NCI-H2029 (cell line): Measurements from ENCODE around the gene MRPS15.
"Not testable (repeated sequence)": the region's sequence is repeated elsewhere in the genome, so short reads cannot be mapped to it uniquely, and the experiment has no call there.

ENCODE experiments used
- DNase-seq: peaks from one replicate; lab custom pipeline; 2025; lab: John Stamatoyannopoulos, UW

MRPS15 gene

DNA sequence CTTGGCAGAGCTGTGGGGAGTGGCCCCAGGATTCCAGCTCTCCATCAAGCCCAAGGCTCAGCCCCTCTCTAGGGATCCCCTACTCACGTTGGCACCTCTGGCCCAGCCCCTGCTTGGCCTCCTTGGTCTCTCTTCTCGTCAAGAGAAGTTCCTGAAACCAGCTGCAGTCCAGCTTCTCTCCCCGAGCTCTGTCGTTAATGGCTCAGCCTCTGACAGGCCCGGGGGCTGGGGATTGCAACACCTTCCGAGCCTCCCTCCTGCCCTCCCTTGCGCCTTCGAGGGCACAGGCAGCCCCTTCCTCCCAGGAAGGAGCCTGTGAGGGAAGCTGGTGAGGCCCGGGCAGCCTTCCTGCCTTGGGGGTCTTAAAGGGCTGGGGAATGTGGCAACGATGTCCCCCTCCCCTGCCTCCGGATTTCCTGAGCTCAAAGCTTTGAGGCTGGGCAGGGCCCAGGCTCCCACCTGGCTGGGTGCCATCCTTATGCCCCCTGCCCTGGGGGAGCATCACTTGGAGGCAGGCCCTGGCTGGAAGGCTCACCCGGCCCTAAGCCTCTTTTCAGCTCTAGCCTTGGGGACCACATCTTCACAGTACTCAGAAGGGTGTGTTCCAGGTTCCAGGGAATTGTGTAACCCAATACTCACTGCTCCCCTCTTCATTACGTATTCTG lies 18.7 kb upstream of the MRPS15 start, which contains the start of gene CSF3R:
Gene CSF3R (minus strand): TSS at position 190 of the 665 bp plus-strand sequence. CDS start 3,417 bp downstream, outside the sequence.
- DNase-seq: no peak

DNA sequence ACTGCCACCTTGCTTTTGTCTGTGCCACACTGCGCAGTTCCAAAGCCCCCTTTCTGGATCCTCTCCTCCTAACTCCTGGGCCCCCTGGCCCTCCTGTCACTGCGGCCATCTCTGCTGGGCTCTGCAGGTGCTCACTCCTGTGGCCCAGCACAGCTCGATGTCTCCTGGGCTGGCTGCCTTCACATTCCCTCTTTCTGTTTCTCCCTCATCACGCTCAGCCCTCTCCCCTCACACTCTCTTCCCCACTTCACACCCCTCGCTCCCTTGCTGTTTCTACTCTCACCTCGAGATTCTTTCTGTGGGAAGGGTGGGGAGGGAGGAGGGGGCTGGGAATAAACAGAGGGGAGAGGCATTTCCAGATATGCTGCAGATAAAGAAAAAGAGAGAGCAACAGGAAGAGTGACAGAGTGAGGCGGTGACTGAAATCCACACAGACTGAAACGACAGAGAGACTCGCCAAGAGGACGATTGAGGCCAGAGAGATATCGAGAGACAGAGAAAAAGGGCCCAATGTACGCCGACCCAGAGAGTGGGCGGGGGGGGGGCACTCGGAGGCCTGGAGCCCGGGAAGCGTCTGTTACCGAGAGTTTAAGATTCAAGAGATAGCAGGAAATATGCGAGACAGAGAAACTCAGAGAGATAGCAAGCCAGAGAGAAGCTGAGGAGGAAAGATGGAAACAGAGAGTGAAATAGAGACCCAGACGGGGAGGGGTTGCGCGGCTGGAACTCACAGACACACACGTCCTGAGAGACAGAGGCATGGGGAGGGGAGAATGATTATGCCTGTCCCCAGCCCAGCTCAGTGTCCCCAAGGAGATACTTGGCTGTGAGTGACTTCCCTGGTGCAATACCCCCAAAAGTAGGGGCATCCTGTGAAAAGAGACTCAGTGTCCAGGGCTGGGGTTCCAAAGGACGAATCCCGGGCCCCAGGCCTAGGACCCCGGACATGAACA lies 17.9 kb upstream of the MRPS15 start:
- DNase-seq: no peak

DNA sequence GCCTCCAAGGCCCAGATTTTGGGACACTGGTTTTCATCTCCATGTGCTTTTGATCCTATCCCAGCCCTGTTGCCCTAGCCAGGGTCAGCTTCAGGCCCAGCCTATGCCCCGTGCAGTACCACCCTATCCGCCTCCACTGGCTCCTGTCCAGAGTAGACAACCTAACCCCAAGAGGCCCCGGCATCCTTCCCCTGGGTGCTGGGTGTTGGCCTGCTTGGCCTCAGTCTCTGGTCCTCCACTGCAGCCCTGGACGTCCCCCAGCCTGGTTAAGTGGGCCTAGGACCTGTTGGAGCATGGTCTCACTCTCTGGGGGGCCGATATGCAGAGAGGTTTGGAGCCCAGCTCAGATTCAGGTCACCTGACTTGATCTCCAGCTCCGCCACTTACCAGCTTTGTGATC lies 16.9 kb upstream of the MRPS15 start:
- DNase-seq: no peak

DNA sequence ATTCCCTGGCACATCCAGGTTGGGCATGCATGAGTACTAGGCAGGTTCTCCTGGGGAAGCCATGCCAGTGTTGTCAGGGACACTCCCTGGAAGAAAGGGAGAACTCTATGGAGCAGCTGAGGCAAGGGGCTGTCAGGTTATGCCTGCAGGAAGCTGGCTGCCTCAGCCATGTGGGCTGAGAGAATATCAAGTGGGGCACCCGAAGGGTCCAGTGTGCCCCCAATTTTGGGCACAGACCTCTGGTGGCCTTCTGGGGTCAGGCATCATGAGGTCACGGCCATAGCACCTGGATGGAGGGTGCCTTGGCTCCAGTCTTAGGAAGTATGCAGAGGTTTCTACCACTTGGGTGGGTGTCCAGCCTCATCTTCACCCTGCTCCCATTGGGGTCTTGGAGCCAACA lies 16.0 kb upstream of the MRPS15 start:
- DNase-seq: no peak

DNA sequence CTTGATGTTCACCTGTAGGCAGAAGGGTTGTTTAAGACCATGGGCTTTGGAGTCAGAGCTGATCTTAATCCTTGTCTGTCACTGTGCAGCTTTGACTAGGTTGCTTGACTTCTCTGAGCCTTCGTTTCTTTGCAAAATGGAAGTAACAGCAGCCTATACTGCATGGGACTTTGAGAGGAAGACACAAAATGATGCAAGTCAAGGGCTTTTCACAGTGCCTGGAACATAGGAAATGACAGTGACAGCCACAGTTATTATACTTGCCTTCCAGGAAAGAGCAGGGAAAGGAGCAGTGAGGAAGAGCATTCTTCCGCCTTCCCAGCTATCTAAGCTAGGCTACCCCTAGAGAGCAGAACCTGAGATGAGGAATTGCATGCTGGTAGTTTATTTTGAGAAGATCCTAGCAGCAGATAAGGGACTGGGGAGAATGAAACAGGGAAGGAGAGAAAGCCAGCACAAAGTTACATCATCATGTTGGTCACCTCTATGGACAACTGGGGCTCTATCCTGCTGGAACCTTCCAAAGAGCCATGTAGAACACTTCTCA lies 15.4 kb upstream of the MRPS15 start:
- DNase-seq: no peak

DNA sequence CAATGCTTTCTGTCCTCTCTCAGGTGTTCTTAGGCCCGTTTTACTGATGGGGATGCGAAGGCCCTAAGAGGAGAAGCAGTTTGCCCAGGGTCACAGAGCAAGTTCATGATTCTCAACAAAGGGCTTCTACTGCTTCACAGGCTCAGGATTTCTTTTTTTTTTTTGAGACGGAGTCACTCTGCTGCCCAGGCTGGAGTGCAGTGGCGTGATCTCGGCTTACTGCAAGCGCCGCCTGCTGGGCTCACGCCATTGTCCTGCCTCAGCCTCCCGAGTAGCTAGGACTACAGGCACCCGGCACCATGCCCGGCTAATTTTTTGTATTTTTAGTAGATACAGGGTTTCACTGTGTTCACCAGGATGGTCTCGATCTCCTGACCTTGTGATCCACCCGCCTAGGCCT lies 13.4 kb upstream of the MRPS15 start:
- DNase-seq: not testable (repeated sequence)

DNA sequence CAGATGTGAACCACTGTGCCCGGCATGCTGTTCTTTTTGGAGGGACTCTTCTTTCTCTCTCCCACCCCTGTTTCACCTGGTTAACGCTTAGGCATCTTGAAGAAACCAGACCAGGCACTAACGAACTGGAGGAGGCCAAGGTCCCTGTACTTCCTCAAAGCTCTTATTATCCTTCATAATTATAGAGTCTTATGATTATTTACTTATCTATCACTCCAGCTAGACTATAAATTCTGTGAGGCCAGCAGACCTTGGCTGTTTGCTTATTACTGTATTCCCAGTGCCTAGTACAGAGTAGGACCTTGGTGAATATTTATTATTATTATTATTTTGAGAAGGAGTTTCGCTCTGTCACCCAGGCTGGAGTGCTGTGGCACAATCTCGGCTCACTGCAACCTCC lies 12.8 kb upstream of the MRPS15 start:
- no peak for DNase-seq

DNA sequence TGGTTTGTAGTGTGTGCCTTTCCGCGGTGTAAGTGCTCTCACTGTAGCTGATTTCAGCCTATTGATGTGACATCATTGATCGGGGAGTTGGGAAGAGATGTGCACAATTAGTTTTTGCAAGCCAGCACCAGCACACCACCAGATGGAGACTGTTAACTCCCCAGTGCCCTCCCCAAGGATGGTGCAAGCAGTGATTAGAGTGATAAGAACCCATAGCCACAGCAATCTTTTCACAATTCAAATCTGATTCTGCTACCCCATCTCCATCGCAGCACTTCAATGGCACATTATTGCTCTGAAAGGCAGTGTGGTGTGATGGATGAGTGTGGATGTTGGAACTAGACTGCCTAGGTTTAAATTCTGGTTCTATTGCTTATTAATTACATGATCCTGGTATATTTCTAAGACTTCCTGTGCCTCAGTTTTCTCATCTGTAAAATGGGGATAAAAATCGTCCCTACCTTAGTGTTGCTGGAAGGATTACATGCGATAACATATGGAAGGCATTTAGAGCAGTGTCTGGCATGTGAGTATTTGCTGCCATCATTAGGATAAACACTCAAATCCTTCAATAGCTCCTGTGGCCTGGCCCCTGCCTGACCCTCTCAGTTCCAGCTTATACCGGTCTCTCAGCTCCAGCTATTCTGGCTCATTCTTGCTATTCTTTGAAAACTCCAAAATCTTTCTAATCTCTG lies 11.9 kb upstream of the MRPS15 start:
- DNase-seq: peak; percentile 65

DNA sequence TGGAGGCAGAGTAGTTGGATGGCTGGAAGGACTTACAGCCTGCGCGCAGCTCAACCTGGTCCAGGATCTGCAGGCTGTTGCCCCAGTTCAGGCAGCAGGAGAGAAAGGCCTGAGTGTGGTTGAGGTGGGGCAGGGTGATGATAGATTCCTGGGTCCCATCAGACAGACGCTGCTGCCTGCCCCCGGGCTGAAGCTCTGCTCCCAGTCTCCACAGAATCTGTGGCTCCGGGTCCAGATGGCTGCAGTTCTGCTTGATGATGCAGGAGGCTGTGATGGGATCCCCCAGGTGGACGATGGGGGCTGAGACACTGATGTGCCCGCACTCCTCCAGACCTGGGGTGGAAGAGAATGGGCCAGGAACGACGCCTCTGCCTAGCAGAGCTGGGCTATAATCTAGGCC lies 11.2 kb upstream of the MRPS15 start:
- DNase-seq: no peak

DNA sequence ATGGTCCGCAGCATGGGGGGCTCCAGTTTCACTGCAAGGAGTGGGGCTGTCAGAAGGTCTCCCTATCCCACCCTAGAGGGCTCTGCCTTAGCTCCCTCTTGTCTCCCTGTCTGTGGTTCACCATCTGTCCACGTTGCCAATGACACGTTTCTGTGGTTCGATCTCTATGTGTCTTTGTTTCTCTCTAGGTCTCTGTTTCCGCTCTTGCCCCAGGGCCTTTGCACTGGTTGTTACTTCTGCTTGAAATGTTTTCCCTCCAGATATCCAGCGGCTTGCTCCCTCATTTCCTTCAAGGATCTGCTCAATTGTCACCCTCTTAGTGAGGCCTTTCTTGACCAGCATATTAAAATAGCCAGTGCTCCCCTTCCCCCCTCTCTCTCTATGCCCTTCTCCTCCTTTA lies 8.5 kb upstream of the MRPS15 start:
- no peak for DNase-seq

DNA sequence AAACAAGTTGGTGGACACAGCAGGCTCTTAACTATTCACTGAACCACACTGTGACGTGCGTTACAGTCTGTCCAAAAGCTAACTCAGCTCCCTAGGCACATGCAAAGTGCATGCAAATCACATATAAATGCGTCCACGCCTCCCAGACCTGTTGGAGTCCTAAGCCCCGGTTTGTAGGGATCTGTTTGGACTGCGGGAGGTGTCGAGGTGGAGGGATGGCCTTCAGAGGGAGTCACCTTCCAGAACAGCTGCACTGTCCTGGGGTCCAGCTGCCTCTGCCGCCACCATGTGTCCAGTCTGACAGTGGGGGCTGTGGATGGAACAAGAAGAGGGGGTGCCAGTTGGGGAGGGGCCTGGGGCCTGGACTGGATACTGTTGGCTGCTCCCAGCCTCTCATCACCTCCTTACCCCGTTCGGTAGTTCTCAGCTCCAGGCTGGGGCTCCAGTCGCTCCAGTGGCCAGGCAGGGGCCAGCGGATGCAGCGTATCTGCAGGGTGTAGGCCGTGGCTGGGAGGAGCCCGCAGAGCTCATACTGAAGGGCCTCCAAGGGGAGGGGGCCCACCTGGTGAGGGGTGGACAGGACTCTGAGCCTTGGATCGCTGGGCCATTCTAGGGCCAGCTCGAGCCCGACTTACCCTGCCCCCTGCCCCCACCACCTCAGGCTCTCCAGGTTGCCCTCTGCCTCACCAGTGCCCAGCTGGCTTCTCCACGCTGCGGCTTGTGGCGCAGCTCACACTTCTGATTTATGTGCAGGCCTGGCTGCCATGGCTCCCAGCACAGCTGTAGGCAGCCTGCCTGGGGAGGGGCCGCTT lies 7.9 kb upstream of the MRPS15 start:
- DNase-seq: no peak

DNA sequence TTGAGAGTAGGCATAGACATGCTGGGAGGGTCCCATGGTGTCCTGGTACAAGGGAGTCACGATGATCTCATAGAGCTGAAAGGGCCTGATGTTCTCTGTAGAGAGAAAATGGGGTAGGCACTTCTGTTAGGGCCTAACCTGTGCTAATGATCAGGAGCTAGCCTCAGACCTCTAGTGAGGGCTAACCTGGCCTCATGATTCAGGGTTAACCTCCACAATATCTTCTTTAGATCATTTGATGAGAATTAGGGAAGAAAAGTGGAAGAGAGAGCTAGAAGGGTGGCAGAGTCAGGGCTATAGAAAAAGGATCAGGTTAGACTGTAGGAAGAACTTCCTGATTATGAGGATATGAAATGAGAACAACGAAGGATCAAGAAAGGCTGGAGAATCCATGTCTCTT lies 5.0 kb upstream of the MRPS15 start:
- DNase-seq: no peak

DNA sequence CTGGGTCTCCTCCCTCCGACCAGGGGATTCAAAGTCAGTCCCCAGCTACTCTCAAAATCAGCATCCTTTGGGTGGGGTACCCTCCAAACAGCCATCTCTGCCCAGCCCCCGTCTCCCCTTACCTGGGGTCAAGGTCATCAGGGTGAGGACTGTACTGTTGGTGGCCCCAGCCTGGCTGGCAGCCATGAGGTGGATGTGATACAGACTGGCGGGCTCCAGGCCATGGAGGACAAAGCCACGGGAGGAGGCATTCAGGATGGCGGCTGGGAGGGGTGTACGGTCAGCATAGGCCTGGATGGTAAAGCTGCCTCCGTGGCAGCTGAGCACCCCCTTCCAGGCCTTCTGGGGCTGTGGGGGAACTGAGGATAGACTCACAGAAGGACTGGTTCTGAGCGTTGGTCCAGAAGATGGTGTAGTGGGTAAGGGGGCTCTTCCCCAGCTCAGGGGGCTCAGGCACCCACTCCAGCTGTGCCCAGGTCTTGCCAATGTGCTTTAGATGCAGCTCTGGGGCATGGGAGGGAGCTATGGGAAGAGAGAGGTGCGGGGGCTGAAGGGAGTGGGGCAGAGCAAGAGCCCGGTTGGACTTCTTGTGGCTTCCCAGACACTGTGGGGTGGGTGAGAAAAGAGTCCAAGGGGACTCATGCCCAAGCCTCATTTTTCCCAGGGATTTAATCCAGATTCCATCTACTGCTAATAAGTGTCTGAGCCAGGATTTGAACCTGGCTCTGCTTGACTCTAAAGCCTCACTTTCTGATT lies 3.7 kb upstream of the MRPS15 start:
- DNase-seq: no peak

DNA sequence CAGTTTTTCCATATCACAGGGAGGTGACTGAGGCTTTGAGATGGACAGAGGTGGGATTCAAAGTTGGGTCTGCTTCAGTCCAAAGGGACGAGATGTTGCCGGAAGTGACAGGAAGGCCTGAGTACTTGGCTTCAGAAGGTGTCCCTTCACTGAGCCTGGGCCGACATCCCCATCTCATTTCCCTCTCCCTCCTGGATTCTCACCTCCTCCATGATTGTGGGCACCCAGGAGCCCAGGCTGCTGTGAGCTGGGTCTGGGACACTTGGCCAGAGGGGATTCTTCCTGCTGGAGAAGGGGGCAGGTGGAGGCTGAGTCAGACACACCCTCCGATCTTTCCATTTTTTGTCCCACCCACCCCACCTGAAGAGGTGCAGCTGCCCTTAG lies 2.8 kb upstream of the MRPS15 start:
- DNase-seq: no peak

DNA sequence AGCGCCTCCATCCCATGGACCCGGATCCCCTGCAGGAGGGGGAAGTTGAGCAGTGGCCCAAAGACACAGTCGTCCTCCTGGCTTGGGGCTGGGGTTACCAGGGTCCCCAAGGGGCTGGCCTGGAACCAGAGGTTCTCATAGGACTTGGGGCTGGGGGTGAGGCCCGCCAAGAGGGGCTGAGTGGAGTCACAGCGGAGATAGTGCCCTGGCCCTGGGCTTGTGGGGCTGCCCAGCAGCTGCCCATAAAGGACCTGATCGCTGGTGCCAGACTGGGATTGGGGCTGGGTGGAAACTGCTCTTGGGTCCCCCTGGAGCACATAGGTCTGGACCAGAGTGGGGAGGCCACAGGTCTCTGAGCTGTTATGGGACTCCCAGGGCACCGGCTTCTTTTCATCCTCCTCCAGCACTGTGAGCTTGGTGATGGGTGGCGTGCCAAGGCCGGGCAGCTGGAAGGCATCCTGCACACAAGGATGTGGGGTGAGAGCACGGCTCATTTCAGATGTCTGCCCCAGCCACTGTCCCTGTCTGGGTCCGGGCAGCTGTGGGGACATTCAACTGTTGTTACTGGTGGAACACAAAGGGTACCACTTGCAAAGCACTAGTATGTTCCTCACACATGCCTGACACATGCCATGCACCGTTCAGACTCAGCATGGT lies 2.3 kb upstream of the MRPS15 start:
- no peak for DNase-seq

DNA sequence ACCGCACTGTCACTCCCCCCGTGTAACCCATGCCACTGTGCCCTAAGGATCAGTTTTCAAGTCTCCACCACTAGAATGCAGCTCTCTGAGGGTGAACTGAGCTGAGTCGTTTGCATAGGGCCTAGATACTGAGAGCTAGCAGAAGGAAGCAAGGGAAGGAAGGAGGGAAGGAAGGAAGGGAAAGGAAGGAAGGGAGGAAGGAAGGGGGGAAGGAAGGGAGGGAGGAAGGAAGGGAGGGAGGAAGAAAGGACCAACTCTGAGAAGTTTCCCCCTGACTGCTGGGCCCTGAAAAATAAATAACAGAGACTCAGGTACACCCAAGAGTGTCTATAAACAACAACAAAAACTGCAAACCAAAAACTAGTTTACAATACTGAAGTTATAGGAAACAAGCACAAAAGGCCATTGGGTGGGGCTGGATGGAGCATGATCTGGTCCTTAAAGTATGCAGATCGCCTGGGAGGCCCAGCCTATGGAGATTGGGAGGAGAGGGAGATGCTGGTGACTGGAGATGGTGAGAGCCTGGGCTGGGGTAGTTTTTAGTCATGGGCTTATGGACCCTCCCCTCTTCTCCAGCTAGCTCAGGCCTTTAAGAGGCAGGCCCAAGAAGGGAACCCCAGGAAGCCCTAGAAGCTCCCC lies 1.7 kb upstream of the MRPS15 start:
- no peak for DNase-seq

DNA sequence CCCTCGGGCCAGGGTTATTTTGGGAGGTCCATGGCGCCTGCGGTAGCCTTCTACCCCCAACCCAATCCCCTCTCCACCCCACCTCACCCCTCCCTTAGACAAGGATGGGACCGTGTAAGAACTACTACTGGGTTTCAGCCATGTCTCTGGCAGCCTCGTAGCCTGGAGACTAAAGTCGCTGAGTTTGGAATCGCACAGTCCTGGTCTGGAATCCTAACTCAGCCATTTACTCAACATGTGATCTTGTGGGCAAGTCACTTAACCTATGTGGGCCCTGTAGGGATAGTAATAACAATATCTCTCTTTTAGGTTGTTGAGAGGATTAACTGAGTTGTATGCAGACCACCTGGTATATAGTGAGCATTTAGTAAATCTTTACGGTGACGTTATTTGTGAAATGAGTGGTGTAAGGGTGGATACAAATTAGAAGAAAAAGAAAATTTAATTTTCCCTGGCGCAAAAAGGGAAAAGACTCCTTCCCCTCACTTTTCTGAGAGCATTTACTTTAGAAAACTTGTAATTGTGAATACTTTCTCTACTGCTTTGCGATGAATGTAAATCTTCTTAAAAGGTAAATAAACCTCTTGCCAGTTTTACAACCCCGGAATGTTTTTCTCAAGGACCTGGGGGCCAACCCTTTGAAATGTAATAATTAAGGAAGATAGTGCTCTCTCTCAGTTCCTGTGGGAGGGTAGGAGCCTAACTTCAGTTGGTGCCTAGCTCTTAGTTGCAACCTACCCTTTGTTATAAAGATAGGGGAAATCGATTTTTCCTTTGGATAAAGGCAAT lies 615 bp upstream of the MRPS15 start:
- peak; percentile 87 for DNase-seq

DNA sequence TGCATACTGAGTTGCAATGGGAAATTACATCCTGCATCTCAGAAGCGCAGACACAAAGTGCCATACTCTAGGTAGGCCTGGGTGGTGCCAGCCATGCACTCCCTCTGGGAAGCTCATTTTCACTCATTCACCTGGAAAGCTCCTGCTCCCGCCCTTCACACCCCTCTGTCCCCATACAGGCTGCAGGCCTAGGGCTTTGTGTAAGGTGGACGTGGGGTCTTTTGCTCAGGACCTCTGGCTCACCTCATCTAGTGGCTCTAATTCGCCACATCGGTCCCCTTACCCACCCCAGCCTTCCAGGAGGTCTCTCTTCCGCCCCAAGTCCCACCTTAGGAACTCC lies 751 bp downstream of the MRPS15 start:
- no peak for DNase-seq

DNA sequence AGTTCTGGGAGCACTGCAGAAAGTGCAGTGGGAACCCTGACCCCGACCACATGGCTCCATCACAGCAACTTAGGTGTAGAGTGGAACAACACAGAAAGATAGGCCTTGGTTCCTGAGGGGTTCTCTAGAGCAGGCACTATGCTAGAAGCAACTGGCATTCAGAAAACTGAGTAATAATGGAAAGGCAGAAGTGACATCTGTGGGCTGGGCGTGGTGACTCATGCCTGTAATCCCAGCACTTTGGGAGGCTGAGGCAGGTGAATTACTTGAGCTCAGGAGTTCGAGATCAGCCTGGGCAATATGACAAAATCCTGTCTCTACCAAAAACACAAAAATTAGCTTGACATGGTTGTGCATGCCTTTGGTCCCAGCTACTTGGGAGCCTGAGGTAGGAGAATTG lies 5.3 kb downstream of the MRPS15 start:
- no peak for DNase-seq
